Calu3 (cell line): ENCODE data around the gene TRIP10. TPM values are rescaled to one million over a fixed set of nuclear protein-coding genes. Genes with fewer than 3 reads are reported as not detected.

ENCODE experiments used
- BruUV-seq: library from RNA; stranded (reverse); fragments of 400-500 nt; replicated peaks from 2 replicates; lab custom pipeline; 2021; lab: Mats Ljungman, UMichigan
- CTCF ChIA-PET: fragments of 300-600 bp; sonication (Branson Sonifier 250); formaldehyde crosslinking; loops from one replicate; lab custom pipeline; 2022; ENCODE audit warnings: antibody characterized with exemption; lab: Charles Lee
- DNase-seq: peaks from one replicate; pipeline ENCODE4 v3.0.0; 2022
- H3K27ac Mint-ChIP-seq: one replicate; pipeline ENCODE4 v1.8.0; 2022; ENCODE audit warnings: mixed read lengths; ENCODE audit not compliant: unreplicated experiment
- H3K27me3 Mint-ChIP-seq: one replicate; pipeline ENCODE4 v1.8.0; 2022; ENCODE audit warnings: mixed read lengths; ENCODE audit not compliant: unreplicated experiment
- H3K36me3 Mint-ChIP-seq: one replicate; pipeline ENCODE4 v1.8.0; 2022; ENCODE audit warnings: mild to moderate bottlenecking, moderate library complexity, mixed read lengths; ENCODE audit not compliant: insufficient read depth, unreplicated experiment
- H3K4me1 Mint-ChIP-seq: one replicate; pipeline ENCODE4 v1.8.0; 2022; ENCODE audit warnings: mild to moderate bottlenecking, low read depth, mixed read lengths; ENCODE audit not compliant: unreplicated experiment
- H3K4me3 Mint-ChIP-seq: one replicate; pipeline ENCODE4 v1.8.0; 2022; ENCODE audit warnings: mild to moderate bottlenecking, low read depth, moderate library complexity, mixed read lengths; ENCODE audit not compliant: unreplicated experiment
- H3K9me3 Mint-ChIP-seq: one replicate; pipeline ENCODE4 v1.8.0; 2022; ENCODE audit warnings: low read depth, mixed read lengths; ENCODE audit not compliant: unreplicated experiment
- CTCF ChIP-seq: fragments of 200-600 bp; IDR thresholded peaks from one replicate; pipeline ENCODE4 v1.8.0; 2022; ENCODE audit warnings: antibody characterized with exemption; ENCODE audit not compliant: unreplicated experiment
- intact Hi-C: fragments of 100-400 bp; cut with micrococcal nuclease; formaldehyde crosslinking; loops from one replicate; pipeline ENCODE4 v1.10.0; 2022; ENCODE audit not compliant: unreplicated experiment
- total RNA-seq: library from RNA; stranded (reverse); gene quantifications from 2 replicates; pipeline ENCODE4 v1.2.3, GENCODE V29; 2022

TRIP10 gene
- total RNA-seq, 1 experiment from 2014 or later: 95.8 TPM

GRCh38 chr19:6776999-6777398 is 37.5 kb downstream of the TRIP10 start:
- no TSS peak for BruUV-seq
- intact Hi-C loops: no loop called here

GRCh38 chr19:6777434-6777833 is 38.0 kb downstream of the TRIP10 start:
- no TSS peak for BruUV-seq
- no peak for TF ChIP-seq CTCF
- DNase-seq: no peak
- no peaks in the 10 kb centered on the region for H3K4me1 Mint-ChIP-seq
- no peak overlapping the region for H3K27ac Mint-ChIP-seq
- H3K9me3 Mint-ChIP-seq: no peaks in the 10 kb centered on the region
- H3K36me3 Mint-ChIP-seq: peaks cover 10% of the 10 kb centered on the region
- H3K4me3 Mint-ChIP-seq: no peak overlapping the region
- H3K27me3 Mint-ChIP-seq: no peaks in the 10 kb centered on the region
- CTCF ChIA-PET: no interaction called here
- intact Hi-C loops: no loop called here

More at GRCh38 chr19:6776999-6777398, 37.5 kb downstream of the TRIP10 start:
- CTCF ChIA-PET: no interaction called here
- Mint-ChIP-seq H3K36me3 (peaks cover 10% of the 10 kb centered on the region), H3K27me3 (no peaks in the 10 kb centered on the region), H3K4me3 (no peak overlapping the region), H3K27ac (no peak overlapping the region), H3K9me3 (no peaks in the 10 kb centered on the region), H3K4me1 (no peaks in the 10 kb centered on the region)
- no peak for DNase-seq
- TF ChIP-seq CTCF: no peak

DNA sequence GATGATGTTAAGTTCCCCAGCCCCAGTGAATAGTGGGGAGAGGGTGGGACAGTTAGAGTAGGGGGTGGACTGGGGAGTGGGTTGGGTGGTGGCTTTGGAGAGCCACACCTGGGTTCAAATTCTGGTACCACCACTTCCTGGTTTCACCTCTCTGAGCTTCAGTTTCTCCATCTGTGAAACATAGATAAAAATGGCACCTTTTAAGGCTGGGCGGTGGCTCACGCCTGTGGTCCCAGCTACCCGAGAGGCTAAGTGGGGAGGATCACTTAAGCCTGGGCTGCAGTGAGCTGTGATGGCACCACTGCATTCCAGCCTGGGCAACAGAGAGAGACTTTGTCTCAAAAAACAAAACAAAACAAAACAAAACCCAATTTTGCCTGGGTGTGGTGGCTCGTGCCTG is 38.9 kb downstream of the TRIP10 start:
- TF ChIP-seq CTCF: no peak
- no peak overlapping the region for H3K4me3 Mint-ChIP-seq
- BruUV-seq: no TSS peak
- H3K4me1 Mint-ChIP-seq: no peaks in the 10 kb centered on the region
- DNase-seq: no peak
- CTCF ChIA-PET: no interaction called here
- peaks cover 10% of the 10 kb centered on the region for H3K36me3 Mint-ChIP-seq
- H3K27me3 Mint-ChIP-seq: no peaks in the 10 kb centered on the region
- intact Hi-C loops: no loop called here
- no peak overlapping the region for H3K27ac Mint-ChIP-seq
- H3K9me3 Mint-ChIP-seq: no peaks in the 10 kb centered on the region

DNA sequence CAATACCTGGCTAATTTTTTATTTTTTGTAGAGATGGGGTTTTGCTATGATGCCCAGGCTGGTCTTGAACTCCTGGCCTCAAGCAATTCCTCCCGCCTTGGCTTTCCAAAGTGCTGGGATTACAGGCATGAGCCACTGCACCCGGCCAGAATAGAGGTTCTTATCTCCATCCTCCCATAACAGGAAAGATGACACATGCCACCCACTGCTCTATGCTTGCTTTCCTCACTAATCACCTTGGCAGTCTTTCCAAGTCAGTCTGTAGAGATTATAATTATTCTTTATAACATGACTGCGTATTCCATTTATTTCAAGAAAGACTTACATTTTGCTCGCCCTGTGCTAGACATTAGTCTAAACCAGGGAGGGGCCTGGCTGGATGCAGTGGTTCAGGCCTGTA is 39.7 kb downstream of the TRIP10 start:
- peaks cover 10% of the 10 kb centered on the region for H3K36me3 Mint-ChIP-seq
- no peak for TF ChIP-seq CTCF
- intact Hi-C loops: no loop called here
- H3K9me3 Mint-ChIP-seq: no peaks in the 10 kb centered on the region
- H3K27ac Mint-ChIP-seq: no peak overlapping the region
- DNase-seq: no peak
- H3K27me3 Mint-ChIP-seq: no peaks in the 10 kb centered on the region
- no peak overlapping the region for H3K4me3 Mint-ChIP-seq
- CTCF ChIA-PET: no interaction called here
- H3K4me1 Mint-ChIP-seq: no peaks in the 10 kb centered on the region
- BruUV-seq: no TSS peak

- no peak overlapping the region for H3K4me3 Mint-ChIP-seq
- CTCF ChIA-PET: no interaction called here
- TF ChIP-seq CTCF: no peak
- H3K36me3 Mint-ChIP-seq: no peaks in the 10 kb centered on the region
- no peaks in the 10 kb centered on the region for H3K9me3 Mint-ChIP-seq
- no peak for DNase-seq
- no peaks in the 10 kb centered on the region for H3K27me3 Mint-ChIP-seq
- intact Hi-C loops: no loop called here
- H3K27ac Mint-ChIP-seq: no peak overlapping the region
- BruUV-seq: no TSS peak
- H3K4me1 Mint-ChIP-seq: peaks cover 20% of the 10 kb centered on the region
Observed at GRCh38 chr19:6787393-6787792, 47.9 kb downstream of the TRIP10 start.
